Activated CD8-positive, alpha-beta memory T cell treated with anti-CD3 and anti-CD28 coated beads for 4 hours (primary cell): ENCODE data around the gene RGS6.

Experiments
- DNase-seq, 2 donors: peaks; one replicate each; pipeline ENCODE4 v3.0.0-alpha.2; 2020; ENCODE audit warnings: low read depth in 2 of 2

RGS6 gene

DNA sequence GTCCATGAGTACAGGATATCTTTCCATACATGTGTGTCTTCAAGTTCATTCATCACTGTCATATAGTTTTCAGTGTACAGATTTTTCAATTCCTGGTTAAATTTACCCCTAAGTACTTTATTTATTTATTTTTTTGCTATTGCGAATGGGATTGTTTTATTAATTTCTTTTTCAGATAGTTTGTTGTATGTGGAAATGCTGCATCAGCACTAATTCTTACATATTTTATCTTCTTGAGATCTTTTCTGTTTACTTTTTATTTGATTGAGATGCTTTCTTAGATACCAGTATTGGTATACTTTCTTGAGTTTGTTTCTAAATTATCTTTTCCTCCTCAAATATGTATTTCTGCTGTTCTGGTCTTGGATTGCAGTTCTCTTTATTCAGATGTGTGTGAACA lies 148.9 kb downstream of the RGS6 start:
- DNase-seq: no peak

DNA sequence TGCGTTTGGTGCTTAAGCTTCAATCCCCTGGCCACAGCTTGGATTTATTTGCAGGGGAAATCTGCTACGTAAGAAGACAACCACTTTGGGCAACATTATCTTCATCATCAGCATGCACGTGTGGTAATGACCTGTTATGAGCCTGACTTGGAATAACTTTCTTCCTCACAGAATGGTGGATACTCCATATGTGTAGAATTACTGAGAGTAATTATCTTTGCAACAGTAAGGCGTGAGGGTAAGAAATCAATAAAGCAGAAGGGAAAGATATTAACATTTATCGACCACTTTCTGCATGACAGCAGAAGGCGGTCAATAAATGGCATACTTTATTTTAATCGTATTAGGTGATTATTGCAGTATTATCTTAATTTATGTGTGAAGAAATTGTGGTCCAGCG lies 152.7 kb downstream of the RGS6 start:
- DNase-seq: no peak

DNA sequence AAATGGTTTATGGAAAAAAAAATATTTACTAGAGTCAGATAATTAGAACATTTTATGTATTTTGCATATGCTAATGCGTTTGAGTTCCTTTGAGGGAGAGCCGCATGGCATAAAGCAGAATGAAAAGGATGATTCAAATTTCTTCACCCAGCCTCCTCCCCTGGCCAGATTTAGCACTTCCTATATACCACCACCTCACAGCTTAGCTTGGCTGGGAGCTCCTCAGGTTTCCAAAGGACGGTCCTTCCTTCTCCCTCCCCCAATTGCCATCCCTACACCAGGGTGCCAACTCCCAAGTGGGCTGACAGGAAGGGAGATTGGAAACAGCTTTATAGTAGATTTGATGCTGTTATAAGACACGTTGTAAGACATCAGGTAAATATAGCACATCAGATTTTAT lies 157.4 kb downstream of the RGS6 start:
- no peak for DNase-seq

DNA sequence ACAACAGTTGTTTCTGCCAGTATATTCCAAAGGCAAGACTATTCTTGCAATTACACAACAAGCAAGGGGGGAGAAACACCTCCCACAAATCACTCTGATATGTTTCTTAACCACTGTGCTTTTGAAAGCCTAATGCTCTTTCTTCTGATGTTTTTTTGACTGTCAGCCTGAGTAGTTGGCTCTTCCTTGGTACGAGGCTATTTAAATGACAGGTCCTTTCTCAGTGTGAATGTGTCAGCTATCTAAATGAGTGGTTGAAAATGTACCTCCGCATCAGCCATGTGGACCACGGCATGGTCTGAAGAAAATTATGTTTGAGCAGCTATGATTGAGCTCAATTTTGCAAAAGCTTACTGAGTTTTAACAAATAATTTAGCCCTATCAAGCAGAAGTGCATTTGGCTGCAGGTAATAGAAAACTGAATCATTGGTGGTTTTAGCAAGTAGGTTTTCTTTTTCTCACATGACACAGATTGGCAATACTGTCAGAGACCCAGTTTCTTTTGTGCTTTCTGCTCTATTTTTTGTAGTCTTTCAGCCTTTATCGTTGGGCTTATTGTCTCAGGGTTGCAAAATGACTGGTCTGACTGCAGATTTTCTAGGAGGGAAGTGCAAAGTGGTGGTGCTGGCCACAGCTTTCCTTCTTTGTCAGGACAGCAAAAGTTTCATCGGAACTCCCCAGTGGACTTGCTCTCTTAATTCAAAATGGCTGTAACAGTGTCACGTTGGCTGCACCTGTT lies 162.8 kb downstream of the RGS6 start:
- DNase-seq: no peak

DNA sequence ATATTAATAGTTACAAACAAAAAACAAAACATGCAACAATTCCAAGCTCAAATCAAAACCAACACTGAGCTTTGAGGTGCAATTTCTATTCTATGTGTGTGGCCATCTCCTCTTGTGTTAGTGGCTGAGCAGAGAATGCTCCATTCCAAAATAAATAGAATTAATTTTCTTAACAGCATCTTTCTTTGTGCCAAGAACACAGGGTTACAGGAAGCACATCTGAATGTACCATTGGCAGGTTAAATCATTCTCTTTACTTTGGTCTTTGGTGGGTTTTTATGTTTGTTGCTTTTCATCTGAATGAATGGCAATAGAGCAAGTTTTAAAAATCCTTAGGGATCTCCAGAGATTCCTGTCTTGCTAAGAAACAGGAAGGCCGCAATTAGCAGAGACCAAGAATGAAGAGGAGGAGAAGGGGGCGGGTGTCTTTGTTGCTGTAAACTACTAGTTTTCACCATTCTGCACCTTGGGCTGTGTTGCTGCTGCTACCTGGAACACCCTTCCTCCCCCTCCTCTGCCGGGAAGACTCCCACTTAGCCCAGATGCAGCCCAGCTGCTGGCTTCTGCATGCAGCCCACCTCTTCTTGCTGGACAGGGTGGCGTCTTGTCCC lies 165.0 kb downstream of the RGS6 start:
- DNase-seq: no peak

DNA sequence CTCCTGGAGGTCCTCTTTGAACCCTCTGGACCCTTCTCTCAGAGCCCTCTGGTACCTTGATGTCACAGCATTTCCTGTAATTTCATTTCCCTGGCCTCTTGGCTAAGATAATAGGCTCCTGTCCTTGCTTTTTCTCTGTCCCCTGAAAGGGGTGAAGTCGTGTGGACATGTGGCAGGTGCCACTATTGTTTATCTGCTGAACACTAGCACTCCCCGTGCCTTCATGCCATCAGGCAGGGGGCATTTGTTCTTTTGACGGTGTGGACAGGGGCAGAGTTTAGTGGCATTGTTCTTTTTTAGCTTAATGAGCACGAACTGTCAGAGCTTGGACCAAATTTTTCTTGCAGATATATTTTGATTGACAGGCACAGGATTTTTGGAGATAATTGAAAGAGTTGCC lies 166.0 kb downstream of the RGS6 start:
- DNase-seq: no peak

DNA sequence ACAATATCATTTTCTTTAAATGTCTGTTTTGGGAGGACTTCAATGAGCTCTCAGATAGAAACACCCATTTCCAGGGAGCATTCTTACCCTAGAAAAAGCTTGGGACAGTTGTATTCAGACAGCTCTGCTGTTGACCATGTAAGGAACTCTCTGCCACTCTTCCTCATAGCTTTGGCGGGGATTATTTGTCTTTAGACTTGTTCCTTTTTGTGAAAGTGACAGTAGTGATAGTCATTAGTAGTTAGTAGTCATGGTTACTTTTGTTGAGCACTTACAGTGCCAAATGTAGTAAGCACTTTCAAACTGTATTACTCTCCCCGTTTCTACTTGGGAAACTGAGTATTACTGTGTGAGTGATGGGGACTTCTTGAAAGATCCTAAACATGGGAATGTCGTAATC lies 167.3 kb downstream of the RGS6 start:
- DNase-seq: no peak

DNA sequence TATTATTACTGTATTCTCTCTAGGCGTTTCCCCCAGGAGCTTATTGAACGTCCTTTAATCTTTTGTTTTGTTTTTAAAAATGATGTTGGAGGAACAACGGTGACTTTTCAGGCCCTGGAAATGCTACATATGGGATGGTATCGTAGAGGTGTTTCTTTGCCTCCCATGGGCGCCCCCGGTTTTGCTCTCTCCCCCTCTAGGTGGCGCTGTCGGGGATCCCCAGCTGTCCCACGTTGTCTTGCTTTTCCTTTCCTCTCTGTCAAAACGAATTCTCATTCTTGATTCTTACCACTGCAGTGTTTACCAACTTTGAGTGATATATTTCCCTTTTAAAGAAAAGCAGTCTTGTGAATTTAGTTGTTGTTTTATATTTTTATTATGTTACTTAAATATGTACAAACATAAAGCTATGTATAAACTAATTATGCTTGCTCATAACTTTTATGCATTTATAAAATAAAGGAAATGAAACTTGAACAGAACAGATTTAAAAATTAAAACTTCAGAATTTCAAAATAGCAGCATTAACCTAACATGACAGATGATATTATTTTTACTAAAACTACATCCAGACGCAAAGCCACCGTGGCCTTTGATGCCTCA lies 171.9 kb downstream of the RGS6 start:
- DNase-seq: no peak

DNA sequence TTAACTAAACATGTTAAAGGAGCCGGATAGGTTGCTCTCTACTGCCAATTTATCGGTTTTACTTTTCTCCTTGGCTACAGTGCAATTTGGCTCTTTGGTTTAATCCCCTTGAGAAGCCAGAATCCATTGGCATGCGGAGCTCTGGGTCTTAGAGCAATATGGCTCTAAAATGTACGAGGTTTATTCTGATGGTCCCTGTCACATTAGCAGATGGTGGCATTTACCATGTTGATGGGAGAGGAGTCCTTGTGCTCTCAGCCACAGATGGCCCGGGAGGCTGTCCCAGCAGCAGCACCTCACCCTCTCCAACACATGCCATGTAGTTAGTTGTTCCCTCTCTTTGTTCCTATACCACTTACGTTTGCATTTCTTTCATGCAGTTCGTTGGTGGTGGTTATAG lies 179.7 kb downstream of the RGS6 start:
- no peak for DNase-seq

DNA sequence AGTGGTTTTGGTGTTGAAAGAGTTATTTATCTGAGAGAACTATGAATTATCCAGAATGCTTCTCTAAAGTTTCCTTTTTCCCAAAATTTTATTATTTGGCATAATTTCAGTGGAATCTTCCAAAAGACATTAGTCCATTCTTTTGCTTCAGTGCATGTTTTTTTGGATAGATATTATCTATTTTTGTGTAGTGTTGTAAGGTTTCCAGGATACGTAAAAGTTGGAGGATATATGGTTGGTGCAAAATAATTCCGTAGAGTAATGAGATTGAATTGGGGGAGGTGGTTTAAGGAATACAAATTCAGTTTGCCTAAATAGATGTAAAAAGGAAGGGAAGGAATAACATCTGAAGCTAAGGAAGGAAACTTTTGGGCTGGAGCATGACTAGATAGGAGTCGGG lies 186.6 kb downstream of the RGS6 start:
- no peak for DNase-seq

DNA sequence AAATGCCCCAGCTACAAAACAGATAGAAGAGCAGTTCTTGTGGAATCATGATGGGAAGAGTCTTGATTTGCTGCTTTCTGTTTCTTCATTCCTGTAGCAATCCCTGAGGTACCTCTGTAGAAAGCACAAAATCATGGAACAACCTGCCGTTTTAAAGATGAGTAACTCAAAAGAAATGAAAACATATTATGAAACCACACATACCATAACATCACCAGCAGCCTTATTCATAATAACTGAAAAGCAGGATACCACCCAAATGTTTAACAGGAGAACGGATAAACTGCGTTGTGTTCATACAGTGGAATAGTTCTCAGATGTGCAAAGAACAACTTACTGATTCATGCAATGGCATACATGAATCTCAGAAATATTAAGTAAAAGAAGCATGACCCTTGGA lies 188.1 kb downstream of the RGS6 start:
- DNase-seq: no peak

DNA sequence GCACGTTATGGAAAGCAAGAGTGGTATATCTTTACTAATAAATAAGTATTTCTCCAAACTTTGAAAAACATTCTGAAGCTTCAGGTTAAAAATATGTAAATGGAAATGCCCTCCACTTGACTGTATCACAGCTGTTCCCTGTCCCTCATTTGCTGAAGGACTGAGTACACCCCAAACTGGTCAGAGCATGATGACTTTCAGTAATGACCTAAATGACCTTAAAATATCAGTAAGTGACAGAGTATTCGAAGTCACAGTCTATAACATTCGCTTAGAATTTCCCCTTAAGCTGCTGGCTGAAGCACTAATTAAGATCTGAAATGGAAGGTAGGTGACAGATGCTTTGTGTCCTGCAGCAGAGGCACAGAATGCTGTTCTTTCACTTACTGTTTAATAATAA lies 191.5 kb downstream of the RGS6 start:
- no peak for DNase-seq

DNA sequence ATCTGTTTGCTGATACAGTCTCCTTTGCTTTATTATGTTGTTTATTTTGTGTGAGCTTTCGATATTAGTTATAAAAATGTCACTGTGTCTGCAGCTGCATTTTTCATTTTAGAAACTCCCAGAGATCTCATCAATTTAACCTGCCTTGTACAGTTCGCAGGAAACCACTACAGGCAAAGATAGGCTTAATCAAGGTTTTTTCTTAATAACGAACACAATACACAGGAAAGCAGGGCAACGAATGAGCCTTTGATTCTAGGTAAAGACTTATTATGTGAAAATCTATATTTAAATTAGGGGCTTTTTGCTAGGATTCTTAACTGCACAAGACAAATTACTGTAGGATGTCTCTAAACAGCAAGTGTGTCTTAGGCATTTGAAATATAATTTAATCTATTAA lies 191.9 kb downstream of the RGS6 start:
- DNase-seq: no peak

DNA sequence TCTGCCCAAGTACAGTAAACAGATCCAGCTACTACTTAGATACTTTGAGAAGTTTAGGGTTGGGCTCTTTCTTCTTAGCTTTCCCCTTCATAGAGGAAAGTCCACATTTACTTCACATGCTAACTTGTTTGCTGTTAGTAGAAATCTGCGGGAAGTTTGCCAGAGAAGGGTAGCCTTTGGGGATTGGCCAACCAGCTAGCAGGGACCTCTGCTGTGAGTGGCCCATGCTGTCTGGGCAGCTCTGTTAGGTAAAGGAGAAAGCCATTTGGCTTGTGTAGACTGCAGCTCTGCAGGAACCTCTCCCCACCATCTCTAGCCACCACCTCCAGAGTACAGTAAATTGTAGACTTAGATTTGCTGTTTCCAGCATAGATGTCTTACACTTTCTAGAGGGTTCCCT lies 193.9 kb downstream of the RGS6 start:
- DNase-seq: no peak

DNA sequence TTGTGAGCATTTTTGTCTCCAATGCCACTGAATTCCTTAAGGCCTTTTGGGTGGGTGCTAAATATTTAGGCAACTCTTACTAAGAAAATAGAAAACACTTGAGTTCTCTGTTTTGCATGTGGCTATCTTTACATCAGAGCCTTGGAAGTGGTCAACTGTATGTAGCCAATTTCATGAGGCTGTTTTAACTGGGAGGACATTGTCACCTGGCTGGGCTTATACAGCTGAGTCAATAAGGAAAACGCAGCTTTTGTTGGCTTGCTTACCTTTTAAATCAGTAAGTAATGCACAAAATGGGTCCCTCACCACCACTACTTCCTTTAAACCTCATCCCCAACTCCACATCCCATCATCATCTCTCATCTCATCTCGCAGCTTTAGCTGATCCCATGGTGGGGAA lies 194.3 kb downstream of the RGS6 start:
- no peak for DNase-seq

DNA sequence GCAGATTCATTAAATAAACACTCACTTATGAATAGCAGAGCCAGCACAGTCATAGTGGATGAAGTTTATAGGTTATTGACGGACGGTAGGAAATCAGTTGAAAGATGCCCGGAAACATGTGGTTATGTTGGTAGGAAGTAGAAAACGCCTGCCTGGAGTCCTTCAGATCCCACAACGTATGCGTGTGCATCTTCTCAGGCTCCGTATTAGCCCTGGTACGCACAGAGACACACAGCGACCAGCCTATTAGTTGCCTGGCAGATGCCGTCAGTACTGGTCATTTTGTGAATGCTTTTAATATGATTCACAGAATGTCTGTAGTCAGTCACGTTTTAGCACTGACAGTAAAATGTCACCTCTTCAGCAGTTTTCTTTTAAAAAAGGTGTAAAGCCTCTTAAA lies 196.4 kb downstream of the RGS6 start:
- no peak for DNase-seq

DNA sequence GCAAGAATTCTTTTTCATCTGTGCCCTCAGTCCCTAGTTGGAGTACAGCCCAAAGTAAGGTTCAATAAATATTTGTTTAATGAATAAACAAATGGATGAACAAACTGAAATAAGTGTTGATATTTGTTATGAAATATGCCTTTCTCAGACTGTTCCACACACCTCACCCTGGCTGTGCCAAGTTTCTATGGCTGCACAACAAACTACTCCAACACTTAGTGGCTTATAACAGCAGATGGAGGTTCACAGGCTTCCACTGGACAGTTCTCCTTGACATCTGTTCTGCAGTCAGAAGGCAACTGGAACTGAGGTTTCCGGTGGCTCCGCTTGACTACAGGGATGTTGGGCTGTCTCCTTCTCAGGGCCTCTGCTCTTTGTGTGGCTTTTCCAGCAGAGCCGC lies 197.1 kb downstream of the RGS6 start:
- DNase-seq: no peak

DNA sequence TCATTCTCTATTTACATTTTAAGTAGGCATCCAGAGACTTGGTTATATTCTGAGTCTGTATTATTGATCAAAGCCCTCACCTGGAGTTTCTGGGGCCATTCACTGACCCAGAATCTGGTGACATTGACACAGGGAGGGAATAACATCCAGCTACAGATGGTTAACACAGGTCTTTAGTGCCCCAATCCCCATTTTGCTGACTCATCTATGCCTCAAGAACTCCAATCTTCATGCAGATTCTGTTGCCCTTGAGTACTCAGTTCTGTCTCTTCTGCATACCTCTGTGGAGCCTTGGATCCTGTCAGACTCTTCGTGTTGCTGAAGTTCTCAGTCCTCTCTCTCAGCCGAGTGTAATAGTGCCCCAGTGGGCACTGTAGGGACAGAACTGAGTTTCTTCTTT lies 208.9 kb downstream of the RGS6 start:
- DNase-seq: no peak

DNA sequence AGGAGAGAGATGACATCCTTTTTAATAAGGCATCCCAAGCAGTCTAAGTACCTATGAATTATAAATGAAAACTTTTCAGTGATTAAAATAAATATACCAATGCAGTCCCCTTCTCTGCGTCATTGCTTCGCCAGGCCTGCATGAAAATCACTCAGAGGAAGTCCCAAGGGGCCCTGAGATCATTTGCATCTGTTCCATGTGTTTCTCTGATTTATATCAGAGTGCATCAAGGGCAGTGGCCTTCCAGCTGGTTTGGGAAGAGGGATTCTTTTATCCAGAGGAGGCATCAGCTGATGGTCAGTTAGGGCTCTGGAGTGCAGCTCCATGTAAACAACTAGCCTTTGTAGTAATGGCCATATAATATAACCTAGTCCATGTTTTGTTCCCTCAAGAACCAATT lies 210.1 kb downstream of the RGS6 start:
- no peak for DNase-seq

DNA sequence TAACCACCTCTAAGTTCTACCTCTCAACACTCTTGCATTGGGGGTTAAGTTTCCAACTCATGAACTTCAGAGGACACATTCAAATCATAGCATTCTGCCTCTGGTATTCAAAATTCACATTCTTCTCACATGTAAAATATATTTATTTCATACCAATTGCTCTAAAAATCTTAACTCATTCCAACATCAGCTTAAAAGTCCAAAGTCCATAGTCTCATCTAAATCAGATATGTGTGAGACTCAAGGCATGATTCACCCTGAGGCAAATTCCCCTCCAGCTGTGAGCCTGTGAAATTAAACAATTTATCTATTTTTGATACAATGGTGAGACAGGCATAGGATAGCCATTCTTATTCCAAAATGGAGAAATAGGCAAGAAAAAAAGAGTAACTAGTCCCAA lies 214.0 kb downstream of the RGS6 start:
- DNase-seq: no peak

DNA sequence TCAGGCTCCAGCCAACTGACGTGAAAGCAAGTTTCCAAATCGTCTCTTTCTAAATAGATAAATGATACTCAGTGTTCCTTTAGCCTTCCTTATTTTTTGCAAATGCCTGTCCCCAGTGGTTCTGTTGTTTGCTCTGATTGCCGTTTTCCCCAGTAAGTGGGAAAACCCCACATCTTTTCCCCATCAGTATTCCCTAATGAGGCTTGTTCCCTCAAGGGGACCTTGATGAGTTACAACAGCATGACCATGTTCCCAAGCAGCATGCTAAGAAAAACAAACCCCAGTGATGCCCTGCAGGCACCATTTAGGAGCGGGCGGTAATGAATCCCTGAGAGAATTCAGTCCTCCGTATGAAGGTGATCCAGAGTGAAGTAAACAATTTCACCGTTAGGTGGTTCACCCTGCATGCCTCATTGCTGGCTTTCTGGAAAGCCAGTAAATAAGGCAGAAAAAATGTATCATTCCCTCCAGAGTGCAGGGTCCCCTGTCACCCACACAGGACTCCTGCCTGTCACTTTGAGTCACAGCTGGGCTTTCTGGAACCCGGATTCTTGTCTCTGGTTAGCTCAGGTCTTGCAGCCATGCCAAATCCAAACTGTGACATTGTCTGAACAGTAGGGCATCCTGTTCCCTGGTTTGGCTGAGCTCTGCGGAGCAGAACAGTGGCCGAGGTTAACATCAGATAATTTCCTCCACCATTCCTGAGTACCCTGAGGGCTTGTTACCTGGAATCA lies 222.6 kb downstream of the RGS6 start:
- DNase-seq: no peak

DNA sequence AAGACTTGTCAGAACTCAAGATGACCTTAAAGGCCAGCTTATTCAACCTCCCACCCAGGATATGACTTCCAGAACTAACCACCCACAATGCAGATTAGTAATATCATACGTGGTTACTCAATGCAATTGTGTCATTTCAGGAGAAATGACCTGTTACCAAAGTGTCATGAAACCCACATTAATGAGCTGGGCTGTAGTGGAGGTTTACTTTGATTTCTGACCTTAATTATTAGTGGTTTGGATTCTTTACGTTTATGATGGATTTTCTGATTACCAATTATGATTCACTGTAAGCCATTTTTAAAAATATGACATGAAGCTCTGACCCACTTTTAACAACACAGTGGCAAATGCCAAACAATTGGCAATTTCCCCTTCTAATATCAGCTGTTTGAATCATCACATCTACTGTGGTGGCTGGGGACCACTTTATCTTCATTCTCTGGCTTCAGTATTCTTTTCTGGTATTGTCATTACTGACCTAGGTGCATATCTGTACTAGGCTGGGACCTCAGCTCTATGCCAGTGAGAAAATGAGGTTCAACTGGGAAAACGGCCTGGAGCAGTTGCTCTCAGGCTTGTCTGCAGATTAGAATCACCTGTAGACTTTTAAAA lies 223.3 kb downstream of the RGS6 start:
- no peak for DNase-seq
